Non-pigmented ciliary epithelial cell (primary cell): ENCODE measurements around the gene SLC22A1.
A peak's percentile ranks its signal among the peaks of the same experiment; 100 is the strongest.
"Not testable (repeated sequence)": the region's sequence is repeated elsewhere in the genome, so short reads cannot be mapped to it uniquely, and the experiment has no call there.

Source experiments
- DNase-seq: peaks from one replicate; pipeline ENCODE4 v3.0.0-alpha.2; 2010; ENCODE audit warnings: low read depth

The SLC22A1 gene

GRCh38 chr6:160137989-160138835 lies 16.6 kb downstream of the SLC22A1 start:
- DNase-seq: peak; percentile 37

GRCh38 chr6:160138839-160139419 lies 17.3 kb downstream of the SLC22A1 start:
- DNase-seq: no peak

GRCh38 chr6:160139420-160139851 lies 17.8 kb downstream of the SLC22A1 start:
- peak; percentile 72 for DNase-seq

- not testable (repeated sequence) for DNase-seq
Observed at GRCh38 chr6:160140493-160140892, 18.9 kb downstream of the SLC22A1 start.

- DNase-seq: peak; percentile 32
Observed at GRCh38 chr6:160141001-160141726, 19.5 kb downstream of the SLC22A1 start.

GRCh38 chr6:160142115-160142715 lies 20.6 kb downstream of the SLC22A1 start:
- no peak for DNase-seq

GRCh38 chr6:160146454-160147145 lies 25.0 kb downstream of the SLC22A1 start:
- DNase-seq: no peak

- no peak for DNase-seq
Observed at GRCh38 chr6:160147146-160147536, 25.5 kb downstream of the SLC22A1 start.

GRCh38 chr6:160154471-160154870 lies 32.9 kb downstream of the SLC22A1 start:
- no peak for DNase-seq

GRCh38 chr6:160156842-160157241 lies 35.2 kb downstream of the SLC22A1 start:
- no peak for DNase-seq

- DNase-seq: no peak
Observed at GRCh38 chr6:160160450-160160849, 38.8 kb downstream of the SLC22A1 start.

GRCh38 chr6:160160929-160161646 lies 39.5 kb downstream of the SLC22A1 start:
- no peak for DNase-seq

- no peak for DNase-seq
Observed at GRCh38 chr6:160161647-160161986, 40.0 kb downstream of the SLC22A1 start.

- DNase-seq: no peak
Observed at GRCh38 chr6:160162030-160162566, 40.5 kb downstream of the SLC22A1 start.

GRCh38 chr6:160163425-160163824 lies 41.8 kb downstream of the SLC22A1 start:
- DNase-seq: no peak

GRCh38 chr6:160163912-160164311 lies 42.3 kb downstream of the SLC22A1 start:
- no peak for DNase-seq

GRCh38 chr6:160165928-160166327 lies 44.3 kb downstream of the SLC22A1 start:
- not testable (repeated sequence) for DNase-seq

- DNase-seq: no peak
Observed at GRCh38 chr6:160167604-160168399, 46.2 kb downstream of the SLC22A1 start.

GRCh38 chr6:160170018-160170680 lies 48.5 kb downstream of the SLC22A1 start:
- DNase-seq: no peak

GRCh38 chr6:160172704-160173103 lies 51.1 kb downstream of the SLC22A1 start:
- DNase-seq: no peak
